GM21786 (cell line): ENCODE measurements around the gene TNRC18.

Experiments
- ATAC-seq: cut with Tn5 transposase; IDR thresholded peaks from one replicate; pipeline ENCODE4 v1.9.1; 2021; ENCODE audit not compliant: unreplicated experiment

Gene TNRC18

GRCh38 chr7:5429857-5430611 is 6.4 kb upstream of the TNRC18 start:
- no peak for ATAC-seq

- ATAC-seq = no peak
These were observed 5.7 kb upstream of the TNRC18 start for GRCh38 chr7:5429253-5429856.

- ATAC-seq = no peak
These were observed 5.0 kb upstream of the TNRC18 start for GRCh38 chr7:5428478-5429252.

- no peak for ATAC-seq
These were observed 2.5 kb upstream of the TNRC18 start for GRCh38 chr7:5426226-5426475.

- ATAC-seq = no peak
These were observed 2.0 kb upstream of the TNRC18 start for GRCh38 chr7:5425507-5426225.

GRCh38 chr7:5424749-5425506 is 1.3 kb upstream of the TNRC18 start:
- no peak for ATAC-seq

- ATAC-seq = no peak
These were observed 528 bp upstream of the TNRC18 start for GRCh38 chr7:5423976-5424748.

GRCh38 chr7:5422396-5423305 is 983 bp downstream of the TNRC18 start:
- ATAC-seq = no peak

- no peak for ATAC-seq
These were observed 1.8 kb downstream of the TNRC18 start for GRCh38 chr7:5421714-5422395.

GRCh38 chr7:5420881-5421713 is 2.5 kb downstream of the TNRC18 start:
- no peak for ATAC-seq

GRCh38 chr7:5420067-5420880 is 3.4 kb downstream of the TNRC18 start:
- no peak for ATAC-seq

GRCh38 chr7:5419539-5420066 is 4.0 kb downstream of the TNRC18 start:
- no peak for ATAC-seq

- ATAC-seq = no peak
These were observed 5.4 kb downstream of the TNRC18 start for GRCh38 chr7:5418285-5418582.

- ATAC-seq = no peak
These were observed 6.2 kb downstream of the TNRC18 start for GRCh38 chr7:5417106-5418071.

- ATAC-seq = no peak
These were observed 8.7 kb downstream of the TNRC18 start for GRCh38 chr7:5414916-5415315.

- ATAC-seq = no peak
These were observed 10.2 kb downstream of the TNRC18 start for GRCh38 chr7:5413449-5413786.
